VCaP (cell line): ENCODE data around the gene SCAPER.

ENCODE experiments used
- H3K27ac ChIP-seq: fragments of 450-650 bp; 2 replicates; pipeline ENCODE4 v1.5.1; 2017
- CTCF ChIP-seq: fragments of 450-650 bp; conservative IDR thresholded peaks from 2 replicates; pipeline ENCODE4 v1.5.1; 2017; ENCODE audit warnings: mild to moderate bottlenecking, moderate library complexity

SCAPER gene

GRCh38 chr15:76663529-76663928, 241.6 kb downstream of the SCAPER start:
- no peak overlapping the region for H3K27ac ChIP-seq
- no peak for TF ChIP-seq CTCF

- H3K27ac ChIP-seq: no peak overlapping the region
- no peak for TF ChIP-seq CTCF
These were observed 256.3 kb downstream of the SCAPER start for GRCh38 chr15:76648732-76649444.

- H3K27ac ChIP-seq: no peak overlapping the region
- TF ChIP-seq CTCF: no peak
These were observed 257.5 kb downstream of the SCAPER start for GRCh38 chr15:76647612-76648011.

- no peak overlapping the region for H3K27ac ChIP-seq
- TF ChIP-seq CTCF: no peak
These were observed 260.5 kb downstream of the SCAPER start for GRCh38 chr15:76644646-76645045.

GRCh38 chr15:76642671-76643070, 262.5 kb downstream of the SCAPER start:
- no peak; the same call in 1 of the 2 replicates for TF ChIP-seq CTCF
- no peak overlapping the region for H3K27ac ChIP-seq

GRCh38 chr15:76637166-76637565, 268.0 kb downstream of the SCAPER start:
- H3K27ac ChIP-seq: no peak overlapping the region
- no peak for TF ChIP-seq CTCF

GRCh38 chr15:76636059-76636458, 269.1 kb downstream of the SCAPER start:
- no peak for TF ChIP-seq CTCF
- no peak overlapping the region for H3K27ac ChIP-seq
